Keratinocyte (primary cell): ENCODE measurements around the gene PANK3. TPM values are rescaled to one million over a fixed set of nuclear protein-coding genes. Genes with fewer than 3 reads are reported as not detected.

ENCODE experiments used
- DNase-seq: peaks from one replicate; pipeline ENCODE4 v3.0.0-alpha.2; 2011; ENCODE audit warnings: low read depth, missing footprints, low spot score
- FAIRE-seq: peaks from 2 replicates; lab custom pipeline; 2011; peaks lifted over from hg19 to GRCh38; lab: Jason Lieb, UNC
- H2AFZ ChIP-seq: 2 replicates; pipeline ENCODE4 v1.6.0; 2012; ENCODE audit warnings: low read length, control low read depth, inconsistent platforms; ENCODE audit not compliant: control insufficient read depth
- H3K27ac ChIP-seq: 2 replicates; pipeline ENCODE4 v1.5.1; 2011; ENCODE audit warnings: low read length; ENCODE audit not compliant: control insufficient read depth, insufficient read depth
- H3K27me3 ChIP-seq: 3 replicates; pipeline ENCODE4 v1.6.0; 2011; ENCODE audit warnings: low read length; ENCODE audit not compliant: control insufficient read depth, insufficient read depth; ENCODE audit errors: extremely low read depth
- H3K36me3 ChIP-seq, 2 experiments: 2 replicates in 1 of 2; 3 replicates in 1 of 2; pipeline ENCODE4 v1.5.1; 2011; ENCODE audit warnings: low read length in 2 of 2, mild to moderate bottlenecking in 1 of 2; ENCODE audit not compliant: control insufficient read depth in 2 of 2, insufficient read depth in 2 of 2; ENCODE audit errors: extremely low read depth in 1 of 2
- H3K4me1 ChIP-seq: 3 replicates; pipeline ENCODE4 v1.5.1; 2011; ENCODE audit warnings: low read length; ENCODE audit not compliant: control insufficient read depth, insufficient read depth; ENCODE audit errors: extremely low read depth
- H3K4me2 ChIP-seq: 3 replicates; pipeline ENCODE4 v1.6.0; 2011; ENCODE audit warnings: low read depth, low read length; ENCODE audit not compliant: control insufficient read depth, insufficient read depth; ENCODE audit errors: extremely low read depth
- H3K4me3 ChIP-seq, 3 experiments: fragments of 200-600 bp in 1 of 3; sonication (generic) in 1 of 3; 2 replicates in 2 of 3; 3 replicates in 1 of 3; pipeline ENCODE4 v1.5.1; 2011 to 2016; ENCODE audit warnings: low read length in 3 of 3, mild to moderate bottlenecking in 3 of 3, control low read depth in 2 of 3, inconsistent platforms in 1 of 3, low read depth in 1 of 3, mixed read lengths in 1 of 3, mixed run types in 1 of 3, moderate library complexity in 1 of 3; ENCODE audit not compliant: control insufficient read depth in 2 of 3, insufficient read depth in 2 of 3; ENCODE audit errors: extremely low read depth in 1 of 3
- H3K79me2 ChIP-seq: 2 replicates; pipeline ENCODE4 v1.6.0; 2012; ENCODE audit warnings: low read length; ENCODE audit not compliant: control insufficient read depth, insufficient read depth
- H3K9ac ChIP-seq: 3 replicates; pipeline ENCODE4 v1.6.0; 2011; ENCODE audit warnings: low read length; ENCODE audit not compliant: control insufficient read depth, insufficient read depth; ENCODE audit errors: extremely low read depth
- H3K9me1 ChIP-seq: 3 replicates; pipeline ENCODE4 v1.6.0; 2011; ENCODE audit warnings: low read length; ENCODE audit not compliant: control insufficient read depth, insufficient read depth; ENCODE audit errors: extremely low read depth
- H3K9me3 ChIP-seq: 2 replicates; pipeline ENCODE4 v1.5.1; 2012; ENCODE audit warnings: low read depth, low read length; ENCODE audit not compliant: control insufficient read depth
- H4K20me1 ChIP-seq: 3 replicates; pipeline ENCODE4 v1.6.0; 2011; ENCODE audit warnings: low read length; ENCODE audit not compliant: control insufficient read depth, insufficient read depth; ENCODE audit errors: extremely low read depth
- CTCF ChIP-seq, 3 experiments: IDR thresholded peaks in 1 of 3; conservative IDR thresholded peaks in 1 of 3; optimal IDR thresholded peaks in 1 of 3; 2 replicates in 2 of 3; 3 replicates in 1 of 3; pipeline versions ENCODE3 to v1.5.1; 2011; ENCODE audit warnings: low read length in 3 of 3, mild to moderate bottlenecking in 3 of 3, moderate library complexity in 2 of 3, control low read depth in 1 of 3, inconsistent platforms in 1 of 3; ENCODE audit not compliant: insufficient read depth in 2 of 3; ENCODE audit errors: extremely low read depth in 1 of 3
- EZH2 ChIP-seq: IDR thresholded peaks from one replicate; pipeline ENCODE4 v1.6.1; 2012; ENCODE audit warnings: inconsistent platforms, mild to moderate bottlenecking, low read length, moderate library complexity
- dilution Hi-C: fragments of 300-500 bp; cut with MboI; formaldehyde crosslinking; loops from one replicate; pipeline ENCODE4 v1.7.0; 2020; ENCODE audit warnings: low sequenced_read_pairs; ENCODE audit not compliant: extremely low pct_ligation_motif_present
- polyA plus RNA-seq, 5 experiments: library from polyadenylated mRNA; depleted of rRNA in 3 of 5; stranded (reverse) in 3 of 5; stranded (forward) in 1 of 5; unstranded in 1 of 5; fragments of >200 nt; gene quantifications; 1 replicate in 1 of 5; 2 replicates in 3 of 5; 3 replicates in 1 of 5; pipeline versions ENCODE4 v1.2.1 to v1.2.3, GENCODE V29; 2011 to 2012; ENCODE audit warnings: missing spikeins in 2 of 5, low read depth in 1 of 5, low replicate concordance in 1 of 5

PANK3 gene
- polyA plus RNA-seq, 1 donor (not counting 4 experiments of a cell fraction or from before 2014, with no cell fraction given): 39.6 TPM

DNA sequence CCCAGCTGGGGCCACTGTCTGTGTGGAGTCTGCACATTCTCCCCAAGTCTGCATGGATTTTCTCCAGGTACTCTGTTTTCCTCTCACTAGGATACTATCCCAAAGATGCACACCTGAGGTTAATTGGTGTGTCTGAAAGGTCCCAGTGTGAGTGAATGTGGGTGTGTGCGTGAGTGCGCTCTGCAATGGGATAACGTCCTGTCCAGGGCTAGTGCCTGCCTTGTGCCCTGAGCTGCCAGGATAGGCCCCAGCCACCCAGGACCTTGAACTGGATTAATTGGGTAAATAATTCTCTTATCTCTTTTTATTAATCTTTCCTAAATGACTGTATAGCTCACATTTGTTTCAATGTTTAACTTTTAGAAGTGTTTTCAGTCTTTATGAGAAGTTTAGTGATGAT, 11.5 kb upstream of the PANK3 start:
- Histone ChIP-seq H3K4me1 (no peaks in the 10 kb centered on the region), H3K36me3 (no peaks in the 10 kb centered on the region), H3K9me3 (no peaks in the 10 kb centered on the region), H3K9me1 (no peaks in the 10 kb centered on the region), H3K9ac (no peak overlapping the region), H3K27me3 (no peaks in the 10 kb centered on the region), H3K27ac (no peak overlapping the region), H2AFZ (no peak overlapping the region), H3K4me2 (no peak overlapping the region), H3K79me2 (no peaks in the 10 kb centered on the region), H4K20me1 (no peaks in the 10 kb centered on the region), H3K4me3 (no peak overlapping the region)
- no peak for FAIRE-seq
- no peak for DNase-seq
- no peak for TF ChIP-seq EZH2
- dilution Hi-C loops: no loop called here

DNA sequence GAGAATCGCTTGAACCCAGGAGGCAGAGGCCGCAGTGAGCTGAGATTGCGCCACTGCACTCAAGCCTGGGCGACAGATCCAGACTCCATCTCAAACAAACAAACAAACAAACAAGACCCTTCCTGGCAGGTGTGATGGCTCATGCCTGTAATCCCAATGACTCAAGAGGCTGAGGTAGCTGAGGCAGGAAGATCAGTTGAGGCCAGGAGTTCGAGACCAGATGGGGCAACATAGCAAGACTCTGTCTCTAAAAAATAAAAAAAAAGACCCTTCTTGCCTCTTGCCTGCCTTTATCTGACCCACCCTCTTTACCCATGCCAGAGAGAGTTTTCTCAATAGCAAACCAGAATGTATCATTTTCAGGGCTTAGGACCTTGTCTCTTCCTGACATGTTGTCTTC, 8.8 kb upstream of the PANK3 start:
- Histone ChIP-seq H3K4me1 (no peaks in the 10 kb centered on the region), H4K20me1 (no peaks in the 10 kb centered on the region), H3K4me3 (no peak overlapping the region), H3K4me2 (no peak overlapping the region), H3K9me1 (no peaks in the 10 kb centered on the region), H3K9ac (no peak overlapping the region), H3K79me2 (no peaks in the 10 kb centered on the region), H3K27ac (no peak overlapping the region), H2AFZ (no peak overlapping the region), H3K36me3 (no peaks in the 10 kb centered on the region), H3K9me3 (no peaks in the 10 kb centered on the region), H3K27me3 (no peaks in the 10 kb centered on the region)
- TF ChIP-seq EZH2: no peak
- TF ChIP-seq CTCF (optimal IDR thresholded peaks at IDR 0.05 in 1 of 3, IDR thresholded peaks at IDR 0.05 in 1 of 3, conservative IDR thresholded peaks at IDR 0.05 in 1 of 3; ENCODE audit: extremely low read depth in 1 of 3, insufficient read depth in 2 of 3, low read length in 3 of 3): no peak
- DNase-seq (no peak), FAIRE-seq (no peak)
- dilution Hi-C loops: no loop called here
